GM18858 (cell line): Measurements from ENCODE around the gene AVEN.

Experiments
- ATAC-seq: cut with Tn5 transposase; IDR thresholded peaks from one replicate; pipeline ENCODE4 v1.9.1; 2021; ENCODE audit not compliant: unreplicated experiment

Gene AVEN

DNA sequence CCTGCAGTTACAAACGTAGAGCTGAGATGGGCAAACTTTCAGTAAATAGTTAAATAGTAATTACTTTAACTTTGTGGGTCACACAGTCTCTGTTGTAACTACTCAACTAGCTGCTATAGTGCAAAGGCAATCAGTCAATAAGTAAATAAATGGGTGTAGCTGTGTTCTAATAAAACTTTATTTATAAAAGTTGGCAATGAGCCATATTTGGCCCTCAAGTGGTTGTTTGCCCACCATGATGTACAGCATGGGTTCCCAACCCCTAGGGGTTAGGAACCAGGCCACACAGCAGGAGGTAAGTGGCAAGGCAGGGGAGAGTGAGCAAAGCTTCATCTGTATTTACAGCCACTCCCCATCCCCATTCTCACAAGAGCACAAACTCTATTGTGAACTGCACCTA is 115.6 kb downstream of the AVEN start:
- ATAC-seq: no peak

DNA sequence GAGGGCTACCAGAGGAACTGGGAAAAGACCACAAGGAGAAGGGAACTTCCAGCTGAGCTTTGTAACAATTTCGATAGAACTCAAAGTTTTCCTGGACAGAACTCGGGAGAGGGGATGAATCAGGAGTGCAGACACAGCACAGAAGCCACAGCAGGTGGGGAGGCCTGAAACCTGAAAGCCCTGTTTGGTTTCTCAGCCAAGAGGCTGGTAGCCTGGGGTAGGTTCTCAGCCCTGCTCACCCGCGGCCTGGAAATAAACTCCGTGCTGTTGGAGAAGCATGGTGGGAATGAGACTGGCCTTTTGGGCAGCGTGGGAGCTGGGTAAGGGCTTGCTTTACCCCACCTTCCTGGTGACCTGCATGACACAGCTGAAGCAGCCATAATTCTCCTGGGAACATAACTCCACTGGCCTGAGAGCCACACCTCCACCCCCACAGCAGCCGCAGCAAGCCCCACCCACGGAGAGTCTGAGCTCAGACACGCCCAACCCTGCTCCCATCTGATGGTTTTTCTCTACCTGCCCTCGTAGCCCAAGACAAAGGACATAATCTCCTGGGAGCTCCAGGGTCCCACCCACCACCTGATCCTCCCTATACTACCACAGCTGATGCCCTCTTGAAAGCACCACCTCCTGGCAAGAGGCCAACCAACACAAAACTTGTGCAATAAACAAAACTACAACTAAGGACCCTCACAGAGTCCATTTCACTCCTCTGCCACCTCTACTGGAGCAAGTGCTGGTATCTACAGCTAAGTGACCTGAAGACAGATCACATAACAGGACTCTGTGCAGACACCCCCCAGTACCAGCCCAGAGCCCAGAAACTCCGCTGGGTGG is 123.2 kb downstream of the AVEN start:
- ATAC-seq: no peak

- ATAC-seq: no peak
Observed at GRCh38 chr15:33913459-33913858, 125.5 kb downstream of the AVEN start.

GRCh38 chr15:33912326-33912725 is 126.7 kb downstream of the AVEN start:
- no peak for ATAC-seq

- no peak for ATAC-seq
Observed at GRCh38 chr15:33910741-33911140, 128.3 kb downstream of the AVEN start.

DNA sequence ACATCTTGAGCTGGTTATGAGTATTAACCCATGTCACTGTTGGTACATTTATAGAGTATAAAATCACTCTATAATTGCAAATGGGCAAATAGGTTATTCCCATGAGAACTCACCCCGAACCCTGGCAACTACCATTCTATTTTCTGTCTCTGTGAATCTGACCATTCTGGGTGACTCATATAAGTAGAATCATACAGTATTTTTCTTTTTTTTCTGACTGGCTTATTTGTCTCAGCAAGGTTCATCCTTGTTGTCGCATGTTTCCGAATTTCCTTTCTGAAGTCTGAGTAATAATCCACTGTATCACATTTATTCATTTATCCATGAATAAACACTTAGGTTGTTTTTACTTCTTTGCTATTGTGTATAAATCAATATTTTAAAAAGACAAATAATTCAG is 130.6 kb downstream of the AVEN start:
- ATAC-seq: no peak

DNA sequence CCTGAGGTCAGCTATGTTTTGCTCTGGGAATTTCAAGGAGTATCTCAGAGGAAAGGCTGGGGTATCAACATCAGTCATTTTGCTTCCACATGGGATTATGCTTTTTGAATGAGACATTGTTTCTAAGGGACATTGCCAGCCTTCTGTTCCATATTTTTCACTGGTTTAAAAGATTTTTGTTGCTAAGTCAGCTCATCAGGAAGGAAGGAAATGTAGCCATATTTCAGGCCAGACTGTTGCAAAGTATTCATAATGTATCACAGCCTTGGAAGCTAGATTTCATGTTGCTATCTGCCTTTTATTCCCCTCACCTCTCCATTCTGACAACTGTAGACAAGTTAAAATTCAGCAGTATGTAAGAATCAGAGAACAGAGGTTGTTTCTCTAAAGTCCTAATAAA is 131.7 kb downstream of the AVEN start:
- no peak for ATAC-seq

- no peak for ATAC-seq
Observed at GRCh38 chr15:33903661-33904060, 135.3 kb downstream of the AVEN start.

DNA sequence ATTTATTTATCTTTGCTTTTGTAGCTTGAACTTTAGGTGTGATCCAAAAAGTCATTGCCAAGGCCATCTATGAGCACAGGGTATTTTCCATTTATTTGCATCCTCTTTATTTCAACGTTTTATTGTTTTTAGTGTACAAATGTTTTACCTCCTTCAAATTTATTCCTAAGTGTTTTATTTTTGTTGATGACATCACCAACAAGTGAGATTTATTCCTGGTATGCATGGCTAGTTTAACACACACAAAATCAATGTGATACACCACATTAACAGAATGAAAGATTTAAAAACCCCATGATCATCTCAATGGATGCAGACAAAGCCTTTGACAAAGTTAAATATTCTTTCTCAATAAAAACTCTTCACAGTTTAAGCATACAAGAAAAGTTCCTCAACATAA is 137.0 kb downstream of the AVEN start:
- ATAC-seq: no peak

DNA sequence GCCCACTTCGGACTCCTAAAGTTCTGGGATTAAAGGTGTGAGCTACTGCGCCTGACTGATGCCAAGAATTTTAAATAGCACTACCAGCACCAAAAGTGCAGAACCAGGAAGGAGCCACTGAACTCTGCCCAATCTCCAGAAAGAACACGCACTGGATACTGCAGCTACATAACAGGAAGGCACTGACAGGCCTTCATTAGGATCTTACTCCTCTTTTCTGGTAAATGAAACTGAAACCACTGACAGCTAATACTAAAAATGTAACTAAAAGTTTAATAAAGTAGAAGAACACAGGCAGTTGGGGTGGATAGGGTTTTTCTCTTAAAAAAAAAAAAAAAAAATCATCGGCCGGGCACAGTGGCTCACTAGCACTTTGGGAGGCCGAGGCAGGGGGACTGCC is 144.8 kb downstream of the AVEN start:
- no peak for ATAC-seq

DNA sequence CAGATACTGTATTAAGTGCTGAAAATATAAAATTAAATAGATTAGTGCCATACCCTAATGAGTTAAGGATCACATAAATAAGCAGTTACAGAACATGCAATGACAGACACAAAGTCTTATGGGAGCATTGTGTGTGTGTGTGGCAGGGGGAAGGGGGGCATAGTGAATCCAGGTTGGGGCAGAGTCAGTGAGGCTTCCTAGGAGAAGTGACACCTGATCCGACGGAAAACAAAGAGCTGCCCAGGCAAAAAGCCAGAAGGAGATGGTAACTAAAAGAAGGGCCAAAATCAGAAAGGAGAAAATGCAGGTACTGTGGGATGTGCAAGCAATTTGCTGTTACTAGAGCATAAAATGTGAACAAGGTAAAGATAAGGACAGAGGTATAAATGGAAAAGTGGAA is 150.8 kb downstream of the AVEN start:
- no peak for ATAC-seq

GRCh38 chr15:33882921-33883320 is 156.1 kb downstream of the AVEN start:
- no peak for ATAC-seq

- no peak for ATAC-seq
Observed at GRCh38 chr15:33874156-33874555, 164.8 kb downstream of the AVEN start.

GRCh38 chr15:33872416-33873106 is 166.4 kb downstream of the AVEN start:
- no peak for ATAC-seq

DNA sequence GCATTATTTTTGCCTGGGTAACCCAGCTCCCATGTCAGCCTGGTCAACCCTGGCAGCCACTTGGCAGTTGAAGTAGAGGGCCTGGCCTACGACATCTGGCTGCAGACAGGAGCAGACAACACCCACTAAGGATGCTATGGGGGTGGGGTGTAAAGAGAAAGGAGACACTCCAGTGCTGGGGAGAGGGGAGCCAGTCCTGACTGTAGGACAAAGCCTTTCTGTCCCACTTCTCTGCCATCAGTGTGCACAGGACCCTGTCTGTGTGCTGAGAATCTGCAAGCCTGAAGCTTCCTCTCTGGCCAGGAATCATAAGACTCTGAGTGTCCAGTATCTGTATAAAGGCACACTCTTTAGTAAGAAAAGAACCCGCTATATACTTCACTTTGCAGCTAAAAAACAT is 167.0 kb downstream of the AVEN start:
- ATAC-seq: no peak

GRCh38 chr15:33866101-33866737 is 172.8 kb downstream of the AVEN start:
- ATAC-seq: no peak

DNA sequence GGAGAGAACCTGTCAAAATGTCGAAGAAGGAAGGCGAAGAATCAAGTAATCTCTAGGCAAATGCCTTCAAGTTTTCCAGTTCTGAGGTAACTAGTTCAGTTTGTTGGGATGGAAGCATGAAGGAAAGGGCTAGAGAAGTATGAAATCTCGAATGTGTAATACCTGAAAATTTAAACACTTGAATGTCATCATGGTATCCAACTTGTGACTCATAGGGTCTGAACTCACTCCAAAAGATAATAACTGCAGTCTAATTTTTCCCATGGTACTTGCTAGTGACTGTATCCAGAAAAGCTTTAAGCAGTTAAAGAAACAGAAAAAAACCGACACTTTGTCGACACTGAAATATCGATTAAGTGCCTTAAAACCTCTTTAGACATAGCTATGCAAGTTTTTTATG is 173.6 kb downstream of the AVEN start:
- no peak for ATAC-seq

DNA sequence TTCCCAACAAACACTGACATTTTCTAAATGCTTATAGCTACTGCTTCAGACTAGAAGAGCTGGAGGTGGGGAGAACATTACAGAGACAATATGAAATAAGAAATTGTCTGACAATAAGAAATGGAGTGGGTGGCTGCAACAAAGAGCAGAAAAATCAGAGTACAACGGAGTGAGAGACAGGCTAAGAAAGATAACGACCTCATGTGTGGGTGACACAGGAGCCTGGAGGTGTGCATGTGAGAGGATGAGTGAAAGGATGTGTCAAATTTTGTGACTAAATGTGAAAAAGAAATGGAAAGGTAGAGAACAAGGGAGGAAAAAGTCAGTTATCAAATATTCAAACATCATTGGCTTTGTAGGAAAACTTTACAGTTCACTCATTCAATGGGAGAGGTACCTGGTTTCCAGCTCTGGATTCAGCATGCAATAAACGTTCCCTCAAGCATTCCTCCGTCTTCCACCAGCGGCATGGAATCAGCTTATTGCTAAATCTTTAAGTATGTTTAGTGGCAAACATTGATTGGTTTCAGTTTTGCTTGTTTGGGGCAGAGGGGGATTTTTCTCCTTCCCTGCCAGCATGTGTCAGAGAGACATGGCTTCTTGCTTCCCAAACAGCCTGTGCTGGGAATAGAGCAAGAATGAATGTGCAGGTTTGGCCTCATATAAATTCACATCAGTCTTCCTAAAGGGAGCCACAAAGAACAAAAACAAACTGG is 174.5 kb downstream of the AVEN start:
- no peak for ATAC-seq

DNA sequence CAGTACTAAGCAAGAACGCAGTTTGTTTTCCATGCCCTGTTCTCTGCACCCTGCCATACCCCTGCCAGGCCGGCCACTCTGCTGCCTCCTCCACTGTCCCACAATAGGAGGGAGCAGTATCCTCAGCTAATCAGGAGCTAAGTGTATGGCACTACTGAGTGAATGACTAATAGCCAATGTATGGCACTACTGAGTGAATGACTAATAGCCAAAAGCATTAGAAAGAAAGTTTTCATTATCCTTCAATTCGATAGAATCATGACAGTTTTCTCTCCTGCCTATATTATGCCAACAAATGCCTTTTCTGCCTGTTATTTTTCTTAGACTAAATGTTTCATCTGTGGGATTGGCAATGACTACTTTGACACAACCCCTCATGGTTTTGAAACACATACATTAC is 178.2 kb downstream of the AVEN start:
- ATAC-seq: no peak

DNA sequence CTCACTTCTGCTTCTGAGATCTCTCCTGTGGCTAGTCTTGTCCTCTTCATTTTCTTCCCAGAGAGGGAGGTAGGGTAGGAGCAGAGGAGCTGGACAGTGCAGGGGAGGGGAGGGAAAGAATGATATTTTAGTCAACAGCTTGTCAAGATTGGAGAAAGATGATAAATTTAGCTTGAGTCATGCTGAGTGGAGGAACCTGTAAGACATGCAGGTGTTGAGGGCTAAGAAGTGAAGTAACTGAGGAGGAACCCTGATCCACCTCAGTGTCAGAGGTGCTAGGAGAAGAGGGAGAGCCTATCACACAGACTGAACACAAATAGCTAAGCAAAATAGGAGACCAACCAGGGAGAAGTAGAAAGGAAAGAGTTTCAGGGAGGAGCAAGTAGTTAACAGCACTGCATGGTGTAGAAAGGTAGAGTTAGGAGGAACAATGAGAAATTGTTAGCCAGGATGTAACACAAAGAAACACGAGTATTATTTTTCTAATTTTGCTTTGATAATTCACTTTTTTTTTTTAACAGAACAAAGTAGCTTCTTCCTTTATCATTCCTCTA is 178.9 kb downstream of the AVEN start:
- no peak for ATAC-seq

DNA sequence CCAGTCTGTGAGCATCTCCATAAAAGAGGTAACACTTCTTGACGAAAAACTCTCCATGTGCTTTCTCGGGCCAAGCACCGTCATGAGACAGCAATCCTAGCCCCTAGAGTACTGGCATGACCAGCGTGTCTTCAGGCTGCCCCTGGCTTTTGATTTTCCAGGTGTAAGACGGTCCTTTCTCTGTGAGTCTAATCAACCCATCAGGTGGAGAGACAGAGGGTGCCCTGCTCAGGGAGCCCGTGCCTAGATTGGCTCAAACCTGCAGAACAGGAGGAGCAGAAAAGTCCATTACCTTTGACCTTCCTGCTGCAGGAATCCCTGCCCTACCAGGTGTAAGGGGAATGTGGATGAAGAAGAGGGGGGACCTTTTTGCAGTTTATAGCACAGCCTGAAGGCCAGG is 180.2 kb downstream of the AVEN start:
- ATAC-seq: no peak
